Posterior cingulate gyrus (tissue), 11 donors: Measurements from ENCODE around the gene DAPK1.
A peak's percentile ranks its signal among the peaks of the same experiment; 100 is the strongest.

ENCODE experiments used
- DNase-seq, 10 donors: peaks; one replicate each; pipeline versions ENCODE4 v3.0.0 to v3.0.0-alpha.2; 2020 to 2021; ENCODE audit warnings: mixed read lengths in 3 of 10
- intact Hi-C: fragments of 100-400 bp; cut with DNase I; formaldehyde crosslinking; loops from one replicate; pipeline ENCODE4 v1.15.1; 2023

Gene DAPK1

DNA sequence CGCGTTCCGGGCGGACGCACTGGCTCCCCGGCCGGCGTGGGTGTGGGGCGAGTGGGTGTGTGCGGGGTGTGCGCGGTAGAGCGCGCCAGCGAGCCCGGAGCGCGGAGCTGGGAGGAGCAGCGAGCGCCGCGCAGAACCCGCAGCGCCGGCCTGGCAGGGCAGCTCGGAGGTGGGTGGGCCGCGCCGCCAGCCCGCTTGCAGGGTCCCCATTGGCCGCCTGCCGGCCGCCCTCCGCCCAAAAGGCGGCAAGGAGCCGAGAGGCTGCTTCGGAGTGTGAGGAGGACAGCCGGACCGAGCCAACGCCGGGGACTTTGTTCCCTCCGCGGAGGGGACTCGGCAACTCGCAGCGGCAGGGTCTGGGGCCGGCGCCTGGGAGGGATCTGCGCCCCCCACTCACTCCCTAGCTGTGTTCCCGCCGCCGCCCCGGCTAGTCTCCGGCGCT, at the start of gene DAPK1:
TSS of gene DAPK1 (plus strand) at position 264 of the 442 bp plus-strand sequence. CDS start 1,211 bp downstream, outside the sequence.
- intact Hi-C loops, result loop anchor here (5.0 kb wide), 1 partner anchor 160 kb away; no protein-coding TSS in a partner anchor
- DNase-seq, result peak in 9 of 10 donors; percentile 31 to 94 (median 59)

DNA sequence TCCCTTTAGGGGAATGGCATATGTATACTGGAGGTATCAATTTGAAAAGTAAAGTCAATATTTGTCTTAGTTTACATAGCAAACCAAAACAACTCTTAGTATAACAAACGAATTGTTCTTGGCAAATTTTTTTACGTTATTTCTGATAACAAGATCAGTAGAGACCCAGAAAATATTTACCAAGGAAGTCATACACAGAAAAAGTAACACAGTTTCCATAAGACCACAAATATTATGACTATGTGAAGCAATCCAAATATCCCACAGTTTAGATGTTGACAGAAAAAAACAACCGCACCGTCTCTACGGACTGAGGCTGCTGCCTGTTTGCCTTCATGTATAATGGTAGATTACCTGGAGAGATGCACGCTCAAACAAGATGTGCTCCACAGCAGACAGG, 46.5 kb upstream of the DAPK1 start:
- intact Hi-C loops, result no loop called here
- no peak for DNase-seq

DNA sequence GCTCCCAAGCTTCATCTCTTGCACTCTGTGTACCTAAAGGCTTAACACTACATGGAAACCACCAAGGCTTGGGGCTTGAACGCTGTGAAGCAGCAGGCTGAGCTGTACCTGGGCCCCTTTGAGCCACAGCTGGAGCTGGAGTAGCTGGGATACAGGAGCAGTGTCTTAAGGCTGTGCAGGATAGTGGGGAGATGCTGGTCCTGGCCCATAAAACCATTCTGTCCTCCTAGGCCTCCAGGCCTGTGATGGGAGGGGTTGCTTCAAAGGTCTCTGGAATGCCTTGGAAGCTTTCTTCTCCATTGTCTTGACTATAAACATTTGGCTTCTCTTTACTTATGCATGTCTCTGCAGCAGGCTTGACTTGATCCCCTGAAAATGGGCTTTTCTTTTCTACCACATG, 42.3 kb upstream of the DAPK1 start:
- intact Hi-C loops, result no loop called here
- DNase-seq, result no peak

GRCh38 chr9:87461256-87461655, 36.4 kb upstream of the DAPK1 start:
- no peak for DNase-seq
- intact Hi-C loops, result no loop called here

- intact Hi-C loops, result no loop called here
- DNase-seq, result no peak
These were observed 33.3 kb upstream of the DAPK1 start for GRCh38 chr9:87464110-87464991.

- no peak for DNase-seq
- intact Hi-C loops, result no loop called here
These were observed 32.7 kb upstream of the DAPK1 start for GRCh38 chr9:87464992-87465378.

DNA sequence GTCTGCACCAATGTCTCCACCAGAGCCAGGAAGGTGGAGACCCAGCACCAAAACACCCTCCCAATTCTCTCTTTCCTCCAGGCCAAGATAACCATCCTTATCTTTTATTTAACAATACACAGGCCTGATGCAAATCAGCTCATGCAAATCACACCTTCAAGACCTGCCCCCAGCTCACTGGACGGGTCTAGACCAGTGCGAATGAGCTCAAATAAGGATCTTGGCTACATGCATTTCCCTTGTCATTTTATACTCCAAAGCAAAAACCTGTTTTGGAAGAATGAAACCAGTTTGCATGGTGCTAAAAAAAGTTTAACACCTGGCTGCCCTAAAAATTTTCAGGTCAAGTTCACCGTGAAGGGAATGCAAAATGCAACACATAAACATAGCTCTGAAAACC, 31.9 kb upstream of the DAPK1 start:
- intact Hi-C loops, result no loop called here
- DNase-seq, result no peak

DNA sequence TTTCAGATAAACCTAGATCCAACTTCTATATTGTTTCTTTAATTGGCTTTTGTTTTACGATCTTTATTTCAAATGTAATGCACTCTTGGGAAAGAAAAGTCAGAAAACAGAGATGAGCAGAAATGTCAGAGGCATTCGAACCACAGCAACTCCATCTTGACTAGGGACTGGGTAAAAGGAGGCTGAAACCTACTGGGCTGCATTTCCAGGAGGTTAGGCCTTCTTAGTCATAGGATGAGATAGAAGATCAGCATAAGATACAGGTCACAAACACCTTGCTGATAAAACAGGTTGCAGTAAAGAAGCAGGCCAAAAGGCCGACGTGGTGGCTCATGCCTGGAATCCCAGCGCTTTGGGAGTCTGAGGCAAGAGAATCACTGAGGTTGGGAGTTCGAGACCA, 30.5 kb upstream of the DAPK1 start:
- intact Hi-C loops, result no loop called here
- no peak for DNase-seq

- DNase-seq, result no peak
- intact Hi-C loops, result no loop called here
These were observed 27.7 kb upstream of the DAPK1 start for GRCh38 chr9:87469793-87470465.

GRCh38 chr9:87471746-87472145, 25.9 kb upstream of the DAPK1 start:
- intact Hi-C loops, result no loop called here

GRCh38 chr9:87475463-87475862, 22.2 kb upstream of the DAPK1 start:
- no peak for DNase-seq
- intact Hi-C loops, result no loop called here

More at GRCh38 chr9:87471746-87472145, 25.9 kb upstream of the DAPK1 start:
- DNase-seq, result no peak

GRCh38 chr9:87478226-87478992, 19.3 kb upstream of the DAPK1 start:
- DNase-seq, result no peak
- intact Hi-C loops, result no loop called here

- peak in 1 of 10 donors; percentile 13 for DNase-seq
- intact Hi-C loops, result no loop called here
These were observed 17.9 kb upstream of the DAPK1 start for GRCh38 chr9:87479801-87480201.

DNA sequence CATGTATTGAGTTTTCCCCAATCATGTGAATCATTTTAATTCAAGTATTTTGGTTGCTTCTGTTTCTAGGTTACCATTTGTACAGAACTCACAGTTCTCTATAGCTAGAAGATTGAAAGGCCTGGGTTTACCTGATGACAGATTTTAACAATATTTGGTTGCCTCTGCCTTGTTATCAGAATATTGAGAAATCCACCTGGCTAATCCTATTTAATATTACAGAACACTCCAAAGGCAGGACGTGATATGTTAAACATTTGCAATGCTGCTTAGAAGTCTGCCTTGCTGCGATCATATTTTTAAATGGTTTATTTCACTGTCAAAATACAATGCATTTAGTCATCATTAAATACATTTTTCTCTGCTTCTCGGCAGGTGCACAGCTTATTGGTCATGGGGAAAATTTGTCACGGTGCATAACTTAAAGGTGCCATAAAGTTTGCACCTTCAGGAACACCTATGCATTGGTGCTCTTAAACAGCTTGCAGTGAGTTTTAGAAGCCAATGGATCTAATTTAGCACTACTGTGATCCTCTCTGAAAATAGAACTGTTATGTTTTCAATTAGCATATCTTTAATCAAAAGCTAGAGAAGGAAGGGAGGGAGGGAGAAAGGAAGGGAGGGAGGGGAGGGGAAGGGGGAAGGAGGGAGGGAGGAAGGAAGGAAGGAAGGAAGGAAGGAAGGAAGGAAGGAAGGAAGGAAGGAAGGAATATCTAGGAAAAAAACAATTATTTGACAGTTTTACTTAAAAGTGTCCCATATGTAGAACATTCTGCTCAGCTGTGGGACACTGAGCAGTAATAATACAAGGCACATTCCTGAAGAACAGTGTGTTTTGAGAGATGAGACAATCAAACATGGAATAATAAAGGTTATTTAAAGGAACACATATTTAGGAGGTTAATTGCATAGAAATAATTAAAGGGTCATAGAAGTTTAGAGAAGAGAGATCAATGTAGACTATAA, 15.5 kb upstream of the DAPK1 start:
- no peak for DNase-seq
- intact Hi-C loops, result no loop called here

DNA sequence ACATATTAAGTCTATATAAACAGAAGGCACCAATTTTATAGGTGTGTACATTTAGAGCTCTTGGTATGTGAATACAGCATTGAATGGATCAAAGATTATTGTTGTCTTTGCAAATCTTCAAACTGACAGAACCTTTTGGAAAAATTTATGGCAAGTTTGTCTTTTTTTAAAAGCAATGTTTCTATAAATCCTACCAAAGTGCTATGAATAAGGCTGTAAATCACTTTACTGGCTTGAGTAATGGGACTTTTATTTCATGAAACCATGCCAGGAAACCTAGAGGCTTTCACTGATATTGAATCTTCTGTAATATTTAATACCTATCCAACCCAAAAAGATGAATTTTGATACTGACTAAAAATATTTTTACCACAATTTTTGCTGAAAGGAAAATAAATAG, 7.4 kb upstream of the DAPK1 start:
- DNase-seq, result no peak
- intact Hi-C loops, result no loop called here

DNA sequence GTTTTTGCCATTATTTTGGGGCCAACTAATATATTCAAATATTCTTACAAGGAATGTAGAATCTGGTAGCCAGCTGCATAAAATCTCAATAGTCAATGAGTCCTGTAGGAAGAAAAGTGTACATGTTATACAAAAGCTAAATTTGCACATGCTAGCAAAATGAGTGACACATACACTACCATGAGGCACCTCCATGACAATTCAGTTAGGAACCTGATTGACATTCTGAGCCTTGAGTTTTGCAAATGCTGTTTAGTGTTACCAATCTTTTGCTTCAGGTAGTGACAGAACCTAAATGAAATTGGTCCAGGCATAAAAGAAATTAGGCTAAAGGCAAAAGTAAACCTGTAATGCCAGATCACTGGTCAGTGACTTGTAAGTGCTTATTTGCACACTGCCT, 6.8 kb upstream of the DAPK1 start:
- intact Hi-C loops, result no loop called here
- no peak for DNase-seq

GRCh38 chr9:87491523-87491922, 6.1 kb upstream of the DAPK1 start:
- intact Hi-C loops, result no loop called here
- DNase-seq, result no peak

DNA sequence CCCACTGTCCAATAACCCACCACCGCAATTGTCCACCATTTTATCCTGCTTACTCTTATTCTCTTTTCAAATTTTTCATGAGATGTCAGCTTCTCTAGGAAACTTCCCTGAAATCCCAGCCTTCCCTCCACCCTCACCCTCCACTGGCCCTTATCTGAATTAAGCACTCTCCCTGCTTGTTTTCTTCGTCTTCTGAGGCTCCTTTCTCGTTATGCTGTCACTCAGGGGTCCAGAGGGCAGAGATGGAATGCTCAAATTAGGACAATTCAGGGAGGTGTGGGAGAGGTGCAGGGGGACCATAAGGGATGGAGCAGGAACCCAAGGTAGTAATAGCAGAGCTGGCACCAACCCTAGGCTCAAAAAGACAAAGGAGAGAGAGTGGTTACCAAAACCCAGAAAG, 5.0 kb upstream of the DAPK1 start:
- intact Hi-C loops, result no loop called here
- DNase-seq, result no peak

DNA sequence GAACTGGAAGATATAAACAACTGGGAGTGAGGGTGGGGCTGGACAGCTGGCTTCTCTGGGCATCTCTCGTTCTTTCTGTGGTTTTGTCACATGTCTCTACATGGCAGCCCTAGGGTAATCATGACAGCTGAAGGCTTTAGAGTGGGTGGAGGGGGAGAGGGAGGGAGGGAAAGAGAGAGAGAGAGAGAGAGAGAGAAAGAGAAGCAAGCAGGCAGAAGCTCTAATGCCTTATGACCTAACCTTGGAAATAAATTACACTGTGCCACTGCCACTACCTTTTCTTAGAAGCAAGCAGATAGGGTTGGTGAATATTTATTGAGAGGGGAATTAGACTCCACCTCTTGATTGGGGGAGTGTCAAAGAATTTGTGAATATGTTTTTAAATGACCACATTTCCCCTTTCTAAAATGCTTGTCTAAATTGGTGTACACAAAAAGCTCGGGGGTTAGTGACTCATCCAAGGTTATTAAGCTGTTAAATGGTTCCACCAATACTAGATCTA, 2.6 kb upstream of the DAPK1 start:
- intact Hi-C loops, result loop anchor here (5.0 kb wide), 1 partner anchor 158 kb away; no protein-coding TSS in a partner anchor
- no peak for DNase-seq
